ENCODE data around the gene LRRK2.

DNA sequence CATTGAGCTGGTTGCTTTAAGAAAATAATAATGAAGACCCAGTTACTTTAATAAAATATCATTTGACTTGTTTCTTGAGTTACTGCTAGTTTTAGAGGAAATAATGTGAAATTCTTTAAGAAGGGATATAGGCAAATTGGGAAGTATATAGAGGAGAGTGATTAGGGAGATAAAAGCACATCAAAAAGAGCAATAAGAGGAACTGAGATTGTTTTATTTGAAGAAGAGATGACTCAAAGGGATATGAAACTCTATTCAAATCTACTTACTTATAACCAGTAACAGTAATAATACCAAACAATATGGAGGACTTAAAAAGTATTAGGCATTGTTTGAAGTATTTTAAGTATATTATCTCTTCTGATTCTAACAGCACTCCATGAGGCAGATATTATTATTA, 37.1 kb downstream of the LRRK2 start:
- TF ChIP-seq POLR2AphosphoS5 (IDR thresholded peaks at IDR 0.05) = no peak
- TF ChIP-seq, protein P1, sequence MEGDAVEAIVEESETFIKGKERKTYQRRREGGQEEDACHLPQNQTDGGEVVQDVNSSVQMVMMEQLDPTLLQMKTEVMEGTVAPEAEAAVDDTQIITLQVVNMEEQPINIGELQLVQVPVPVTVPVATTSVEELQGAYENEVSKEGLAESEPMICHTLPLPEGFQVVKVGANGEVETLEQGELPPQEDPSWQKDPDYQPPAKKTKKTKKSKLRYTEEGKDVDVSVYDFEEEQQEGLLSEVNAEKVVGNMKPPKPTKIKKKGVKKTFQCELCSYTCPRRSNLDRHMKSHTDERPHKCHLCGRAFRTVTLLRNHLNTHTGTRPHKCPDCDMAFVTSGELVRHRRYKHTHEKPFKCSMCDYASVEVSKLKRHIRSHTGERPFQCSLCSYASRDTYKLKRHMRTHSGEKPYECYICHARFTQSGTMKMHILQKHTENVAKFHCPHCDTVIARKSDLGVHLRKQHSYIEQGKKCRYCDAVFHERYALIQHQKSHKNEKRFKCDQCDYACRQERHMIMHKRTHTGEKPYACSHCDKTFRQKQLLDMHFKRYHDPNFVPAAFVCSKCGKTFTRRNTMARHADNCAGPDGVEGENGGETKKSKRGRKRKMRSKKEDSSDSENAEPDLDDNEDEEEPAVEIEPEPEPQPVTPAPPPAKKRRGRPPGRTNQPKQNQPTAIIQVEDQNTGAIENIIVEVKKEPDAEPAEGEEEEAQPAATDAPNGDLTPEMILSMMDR (IDR thresholded peaks at IDR 0.05) = no peak

All from prostate gland (tissue), 2 donors.